Measurements from ENCODE around the gene DMTF1.
"Not testable (repeated sequence)": the region's sequence is repeated elsewhere in the genome, so short reads cannot be mapped to it uniquely, and the experiment has no call there.

DMTF1 gene

DNA sequence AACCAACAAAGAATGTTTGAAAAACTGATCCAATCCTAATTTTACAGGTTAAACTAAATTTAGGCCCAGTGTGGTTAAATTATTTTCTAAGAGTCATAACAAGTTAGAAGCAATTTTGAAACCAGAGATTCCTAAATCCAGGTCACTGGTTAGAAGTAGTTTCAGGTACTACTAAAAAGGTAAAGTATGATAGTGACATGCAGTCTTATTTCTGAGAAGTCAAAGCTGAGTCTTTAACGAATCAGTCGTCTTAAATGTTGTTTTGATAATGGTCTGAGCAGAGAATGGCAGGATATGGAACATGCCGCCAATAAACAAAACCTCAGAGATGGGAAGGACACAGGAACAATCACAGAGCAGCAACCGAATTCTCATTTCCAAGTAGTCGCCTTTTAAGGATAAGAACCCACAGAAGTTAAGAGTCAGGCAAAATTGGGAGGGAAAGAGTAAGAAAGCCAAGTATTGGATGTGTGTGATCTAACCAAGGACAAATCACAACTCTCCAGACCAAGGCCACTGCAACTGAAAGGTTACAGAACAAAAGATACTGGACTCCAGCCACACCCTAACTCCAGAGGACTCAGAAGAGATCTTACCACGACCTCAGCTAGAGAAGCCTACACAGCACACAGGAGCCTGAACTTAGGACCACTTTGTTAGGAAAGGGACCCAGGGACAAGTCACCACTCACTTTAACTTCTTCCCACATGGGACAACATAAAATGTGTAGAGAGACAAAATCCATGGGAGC, 47.6 kb downstream of the DMTF1 start:
- DNase-seq (ENCODE audit: low read depth): no peak

DNA sequence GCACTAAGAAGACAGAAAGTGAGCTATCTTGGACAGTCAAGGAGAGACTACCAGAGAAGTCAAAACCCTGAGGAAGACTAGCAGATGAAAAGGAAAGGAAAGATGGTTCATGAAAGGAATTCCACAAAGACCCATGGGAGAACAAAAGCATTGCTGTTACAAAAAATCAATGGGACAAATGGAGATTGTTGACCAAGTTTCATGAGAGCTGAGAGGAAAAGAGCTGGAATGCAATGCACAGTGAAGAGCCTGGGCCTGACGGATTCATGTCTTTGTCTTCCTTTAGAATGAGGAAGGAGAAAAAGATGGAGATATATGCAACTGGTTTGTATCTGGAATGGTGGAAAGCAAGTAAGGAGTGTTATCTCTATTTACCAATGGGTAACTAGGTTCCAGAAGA, 50.0 kb downstream of the DMTF1 start:
- no peak for DNase-seq (ENCODE audit: low read depth)

DNA sequence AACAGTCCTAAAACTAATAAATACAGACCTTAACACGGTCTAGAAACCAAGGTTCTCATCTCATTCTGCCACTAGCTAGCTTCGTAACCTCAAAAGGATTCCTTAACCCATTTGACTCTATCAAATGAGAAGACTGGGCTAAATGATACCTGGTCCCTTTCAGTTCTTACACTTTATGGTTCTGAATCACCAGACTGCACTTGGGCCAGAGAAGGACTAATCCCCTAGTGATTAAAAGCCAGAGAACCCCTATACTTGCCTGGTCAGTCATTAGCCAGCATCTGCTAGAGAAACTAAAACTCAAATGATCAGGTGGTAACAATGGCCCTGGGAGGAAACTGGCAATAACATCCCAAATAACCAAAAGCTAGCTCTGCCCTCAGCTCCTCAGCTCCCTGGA, 50.5 kb downstream of the DMTF1 start:
- no peak for DNase-seq (ENCODE audit: low read depth)

DNA sequence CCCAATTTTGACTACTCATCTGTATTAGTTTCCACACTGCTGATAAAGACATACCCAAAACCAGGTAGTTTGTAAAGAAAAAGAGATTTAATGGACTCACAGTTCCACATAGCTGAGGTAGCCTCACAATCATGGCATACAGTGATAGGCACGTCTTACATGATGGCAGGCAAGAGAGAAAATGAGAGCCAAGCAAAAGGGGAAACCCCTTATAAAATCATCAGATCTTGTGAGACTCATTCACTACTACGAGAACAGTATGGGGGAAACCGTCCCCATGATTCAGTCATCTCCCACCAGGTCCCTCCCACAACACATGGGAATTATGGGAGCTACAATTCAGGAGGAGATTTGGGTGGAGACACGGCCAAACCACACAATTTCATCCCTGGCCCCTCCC, 51.7 kb downstream of the DMTF1 start:
- DNase-seq (ENCODE audit: low read depth): not testable (repeated sequence)

DNA sequence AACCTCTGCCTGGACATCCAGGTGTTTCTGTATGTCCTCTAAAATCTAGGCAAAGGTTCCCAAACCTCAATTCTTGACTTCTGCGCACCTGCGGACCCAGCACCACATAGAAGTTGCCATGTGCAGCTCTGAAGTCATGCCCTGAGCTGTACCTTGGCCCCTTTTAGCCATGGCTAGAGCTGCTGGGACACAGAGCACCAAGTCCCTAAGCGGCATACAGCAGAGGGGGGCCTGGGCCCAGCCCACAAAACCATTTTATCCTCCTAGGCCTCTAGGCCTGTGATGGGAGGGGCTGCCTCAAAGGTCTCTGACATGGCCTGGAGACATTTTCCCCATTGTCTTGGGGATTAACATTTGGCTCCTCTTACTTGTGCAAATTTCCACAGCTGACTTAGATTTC, 52.7 kb downstream of the DMTF1 start:
- DNase-seq (ENCODE audit: low read depth): no peak

DNA sequence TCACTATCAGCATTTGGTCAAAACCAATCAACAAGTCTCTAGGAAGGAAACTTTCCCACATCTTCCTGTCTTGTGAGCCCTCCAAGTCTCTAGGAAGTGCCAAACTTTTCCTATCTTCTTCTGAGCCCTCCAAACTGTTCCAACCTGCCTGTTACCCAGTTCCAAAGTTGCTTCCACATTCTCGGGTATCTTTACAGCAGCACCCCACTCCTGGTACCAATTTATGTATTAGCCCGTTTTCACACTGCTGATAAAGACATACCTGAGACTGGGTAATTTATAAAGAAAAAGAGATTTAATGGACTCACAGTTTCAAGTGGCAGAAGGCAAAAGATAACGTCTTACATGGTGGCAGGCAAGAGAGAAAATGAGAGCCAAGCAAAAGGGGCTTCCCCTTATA, 53.4 kb downstream of the DMTF1 start:
- DNase-seq (ENCODE audit: low read depth): not testable (repeated sequence)

DNA sequence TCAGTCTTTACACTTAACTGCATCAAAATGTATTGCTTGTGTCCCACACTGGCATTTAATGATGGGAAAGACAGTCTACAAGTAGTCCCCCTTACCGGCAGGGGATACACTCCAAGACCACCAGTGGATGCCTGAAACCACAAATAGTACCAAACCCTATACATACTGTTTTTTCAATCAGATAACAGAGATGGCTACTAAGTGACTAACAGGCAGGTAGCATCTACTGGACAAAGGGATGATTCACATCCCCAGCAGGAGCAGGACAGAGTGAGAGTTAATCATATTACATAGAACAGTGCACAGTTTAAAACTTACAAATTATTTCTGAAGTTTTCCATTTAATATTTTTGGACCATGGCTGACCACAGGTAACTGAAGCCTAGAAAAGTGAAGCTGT, 54.1 kb downstream of the DMTF1 start:
- DNase-seq (ENCODE audit: low read depth): no peak

DNA sequence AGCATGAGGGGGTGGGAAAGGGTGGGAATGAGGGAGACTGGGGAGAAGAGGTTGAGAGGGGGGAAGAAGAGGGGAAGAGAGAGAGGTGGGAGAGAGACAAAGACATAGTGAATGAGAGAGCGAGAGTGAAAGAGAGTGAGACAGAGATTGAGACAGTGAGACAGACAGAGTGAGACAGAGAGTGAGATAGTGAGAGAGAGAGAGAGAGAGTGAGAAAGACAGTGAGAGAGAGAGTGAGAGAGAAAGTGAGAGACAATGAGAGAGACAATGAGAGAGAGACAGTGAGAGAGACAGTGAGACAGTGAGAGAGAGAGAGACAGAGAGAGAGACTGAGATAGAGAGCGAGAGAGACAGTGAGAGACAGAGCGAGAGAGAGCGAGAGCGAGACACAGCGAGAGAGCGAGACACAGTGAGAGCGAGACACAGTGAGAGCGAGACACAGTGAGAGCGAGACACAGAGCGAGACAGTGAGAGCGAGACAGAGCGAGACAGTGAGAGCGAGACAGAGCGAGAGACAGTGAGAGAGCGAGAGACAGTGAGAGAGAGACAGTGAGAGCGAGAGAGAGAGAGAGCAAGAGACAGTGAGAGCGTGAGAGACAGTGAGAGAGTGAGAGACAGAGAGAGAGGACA, 57.2 kb downstream of the DMTF1 start:
- DNase-seq (ENCODE audit: low read depth): no peak

DNA sequence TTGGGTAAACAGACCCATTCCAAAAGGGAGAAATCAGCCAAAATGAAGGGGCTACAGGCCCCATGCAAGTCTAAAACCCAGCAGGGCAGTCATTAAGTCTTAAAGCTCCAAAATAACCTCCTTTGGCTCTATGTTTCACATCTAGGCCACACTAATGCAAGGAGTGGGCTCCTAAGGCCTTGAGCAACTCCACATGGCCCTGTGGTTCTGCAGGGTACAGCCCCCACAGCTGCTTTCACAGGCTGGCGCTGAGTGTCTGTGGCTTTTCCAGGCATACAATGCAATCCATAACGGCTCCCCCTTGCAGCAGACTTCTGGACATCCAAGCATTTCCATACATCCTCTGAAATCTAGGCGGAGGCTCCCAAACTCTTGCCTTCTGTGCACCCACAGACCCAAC, 58.3 kb downstream of the DMTF1 start:
- no peak for DNase-seq (ENCODE audit: low read depth)

DNA sequence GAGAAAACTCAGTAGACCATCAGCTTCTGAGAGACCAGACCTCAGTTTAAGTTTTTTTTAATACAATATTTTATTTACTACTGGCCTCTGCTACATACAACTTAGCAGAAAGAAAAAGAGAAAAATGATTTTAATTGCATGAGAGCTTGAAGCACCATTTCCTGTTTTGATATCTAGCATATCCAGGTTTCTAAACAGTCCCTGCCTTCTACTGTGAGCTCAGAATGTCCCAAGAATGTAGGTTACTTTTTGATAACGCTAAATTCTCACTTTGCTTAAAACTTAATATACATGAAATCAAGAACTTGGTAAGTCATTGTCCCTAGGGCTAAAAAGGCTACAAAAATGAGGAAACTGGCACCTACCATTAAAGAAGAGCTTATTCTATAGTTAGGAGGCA, 60.2 kb downstream of the DMTF1 start:
- no peak for DNase-seq (ENCODE audit: low read depth)

DNA sequence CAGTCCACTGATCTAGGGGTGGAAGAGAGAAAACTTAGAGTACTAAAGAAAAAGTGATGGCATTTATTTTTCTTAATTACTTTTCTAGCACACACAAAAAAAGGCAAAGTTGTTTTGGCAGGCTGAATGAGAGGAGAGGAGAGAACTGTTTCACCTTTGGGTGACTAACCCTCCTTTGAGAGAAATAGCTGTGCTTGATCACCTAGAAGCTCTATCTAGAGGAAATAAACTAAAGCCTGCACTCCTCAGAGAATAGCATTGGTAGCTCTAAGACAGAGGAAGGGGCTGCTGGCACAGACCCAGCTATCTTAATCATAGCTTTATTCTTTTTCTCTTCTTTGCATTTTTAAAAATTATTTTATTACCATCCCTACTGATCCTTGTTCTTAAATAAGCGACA, 61.0 kb downstream of the DMTF1 start:
- DNase-seq (ENCODE audit: low read depth): no peak

DNA sequence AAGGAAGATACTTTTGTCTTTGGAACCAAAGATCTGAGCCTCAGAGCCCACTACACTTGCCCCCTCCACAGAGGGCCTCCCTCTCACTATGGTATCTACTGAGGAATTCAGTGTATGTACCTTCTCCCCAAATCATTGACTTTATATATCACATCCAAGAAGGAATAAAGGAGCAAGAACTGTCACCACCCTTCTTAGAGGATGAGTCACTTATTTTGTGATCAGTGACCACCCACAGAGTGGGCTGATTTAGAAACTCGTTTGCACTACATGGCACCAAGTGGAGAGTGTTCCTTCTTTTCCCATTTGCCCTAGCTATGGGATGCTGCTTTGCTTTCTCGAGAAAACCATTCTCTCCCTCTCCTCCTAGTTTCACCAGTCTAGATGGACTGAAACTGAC, 61.6 kb downstream of the DMTF1 start:
- no peak for DNase-seq (ENCODE audit: low read depth)

DNA sequence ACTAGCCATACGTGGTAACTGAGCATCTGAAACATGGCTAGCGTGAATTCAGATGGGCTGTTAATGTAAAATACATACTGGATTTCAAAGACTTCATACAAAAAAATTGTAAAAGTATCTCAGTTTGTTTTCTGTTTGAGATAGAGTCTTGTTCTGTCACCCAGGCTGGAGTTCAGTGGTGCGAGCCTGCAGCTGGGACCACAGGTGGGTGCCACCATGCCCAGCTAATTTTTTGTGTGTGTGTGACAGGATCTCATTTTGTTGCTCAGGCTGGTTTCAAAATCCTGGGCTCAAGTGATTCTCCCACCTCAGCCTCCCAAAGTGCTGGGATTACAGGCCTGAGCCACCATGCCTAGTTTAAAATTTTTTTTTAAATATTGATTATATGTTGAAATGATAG, 62.8 kb downstream of the DMTF1 start:
- no peak for DNase-seq (ENCODE audit: low read depth)

DNA sequence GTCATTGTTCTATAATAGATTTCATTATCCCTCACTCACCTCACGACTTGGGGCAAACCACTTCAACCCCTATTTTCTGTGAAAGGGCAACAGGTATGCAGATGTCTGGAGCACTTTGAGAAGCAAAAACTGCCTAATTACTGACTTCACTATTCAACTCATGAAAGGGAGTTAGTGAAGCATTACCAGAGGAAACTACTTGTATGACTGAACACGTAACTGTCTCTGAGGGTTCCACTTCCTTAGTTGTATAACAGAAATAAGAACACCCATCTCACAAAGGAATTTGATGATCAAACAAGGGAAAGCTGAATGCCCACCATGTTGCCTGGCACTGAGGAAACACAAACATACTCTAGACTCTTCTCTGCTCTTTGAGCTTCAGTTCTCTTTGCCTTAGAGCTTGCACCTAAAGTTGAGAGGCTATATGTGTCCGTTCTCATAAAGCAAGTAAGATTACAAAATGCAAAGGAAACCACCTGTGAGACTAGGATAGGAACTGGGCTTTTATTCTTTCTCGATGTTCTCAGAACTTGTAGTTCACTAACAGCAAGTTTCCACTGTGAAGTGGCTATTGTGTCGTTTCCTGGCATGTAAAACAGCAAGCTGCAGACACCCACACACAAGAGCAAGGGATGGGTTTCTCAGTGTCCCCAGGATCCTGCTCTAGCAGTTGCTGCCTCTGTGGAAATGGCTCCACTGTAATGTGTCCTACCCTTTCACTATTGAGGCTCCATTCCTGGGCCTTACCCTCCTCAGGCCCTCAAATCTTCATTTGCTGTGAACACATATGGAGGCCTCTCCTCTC, 64.7 kb downstream of the DMTF1 start:
- DNase-seq (ENCODE audit: low read depth): no peak

DNA sequence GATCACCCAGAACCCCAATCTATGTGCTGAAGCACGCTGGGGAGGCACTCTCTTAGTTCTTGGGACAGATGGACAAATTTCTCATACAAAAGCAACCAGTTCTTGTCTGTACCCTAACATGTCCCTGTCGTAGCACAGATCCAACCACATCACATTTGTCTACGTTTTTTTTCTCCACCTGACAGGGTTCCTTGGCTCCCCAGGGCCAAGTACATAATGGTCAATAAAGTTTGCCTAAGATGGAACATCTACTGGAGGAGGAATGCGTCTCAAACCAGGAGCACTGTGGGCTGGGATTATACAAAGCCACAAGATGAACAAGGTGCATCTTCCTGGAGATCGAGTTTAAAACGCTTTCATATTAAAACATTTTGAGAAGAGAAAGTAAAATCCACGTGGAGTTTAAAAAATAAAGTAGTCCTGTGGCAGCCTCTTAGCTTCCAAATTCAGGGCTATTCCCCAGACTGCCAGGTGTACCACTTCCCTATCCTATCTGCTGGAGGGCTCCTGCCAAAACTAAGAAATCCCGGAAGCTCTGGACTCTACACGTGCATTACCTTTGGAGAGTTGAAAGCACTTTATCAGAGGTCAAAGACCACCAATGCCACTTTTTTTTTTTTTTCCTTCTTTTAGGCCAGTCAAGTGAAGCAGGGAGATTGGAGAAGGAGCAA, 65.9 kb downstream of the DMTF1 start:
- DNase-seq (ENCODE audit: low read depth): no peak

DNA sequence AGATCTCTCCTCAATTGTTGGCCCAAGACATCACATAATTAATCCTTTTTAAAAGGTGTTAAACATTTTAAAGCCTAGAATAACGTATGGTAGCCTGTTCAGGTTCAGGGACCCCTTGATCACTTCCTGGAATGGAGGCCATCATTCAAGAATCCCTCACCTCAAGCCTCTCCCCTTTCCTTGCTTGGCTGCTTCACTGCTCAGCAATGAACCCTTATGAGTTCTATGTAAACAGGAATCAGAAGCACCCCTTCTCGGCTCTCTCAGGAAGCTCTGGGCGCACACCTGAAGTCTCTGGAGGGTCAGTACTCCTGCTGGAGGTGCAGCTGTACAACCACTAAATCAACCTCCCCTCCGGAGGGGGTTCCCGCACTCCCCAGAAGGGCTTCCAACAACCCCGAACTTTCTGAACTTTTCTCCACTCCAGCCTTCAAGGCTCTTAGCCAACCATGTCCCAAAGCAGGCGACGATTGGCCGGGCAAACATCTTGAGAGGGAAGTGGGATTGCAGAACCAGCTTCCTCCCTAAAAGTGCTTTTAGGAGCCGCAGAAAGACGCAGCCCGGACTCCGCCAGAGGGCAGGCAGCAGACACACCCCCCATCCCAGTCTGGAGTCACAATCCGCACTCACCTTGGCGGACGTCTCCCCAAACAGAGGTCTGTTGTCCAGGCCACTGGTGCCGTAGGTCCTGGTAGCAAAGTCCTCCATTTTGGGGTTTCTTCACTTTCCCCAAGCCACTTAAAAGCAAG, 66.7 kb downstream of the DMTF1 start:
- DNase-seq (ENCODE audit: low read depth): no peak

DNA sequence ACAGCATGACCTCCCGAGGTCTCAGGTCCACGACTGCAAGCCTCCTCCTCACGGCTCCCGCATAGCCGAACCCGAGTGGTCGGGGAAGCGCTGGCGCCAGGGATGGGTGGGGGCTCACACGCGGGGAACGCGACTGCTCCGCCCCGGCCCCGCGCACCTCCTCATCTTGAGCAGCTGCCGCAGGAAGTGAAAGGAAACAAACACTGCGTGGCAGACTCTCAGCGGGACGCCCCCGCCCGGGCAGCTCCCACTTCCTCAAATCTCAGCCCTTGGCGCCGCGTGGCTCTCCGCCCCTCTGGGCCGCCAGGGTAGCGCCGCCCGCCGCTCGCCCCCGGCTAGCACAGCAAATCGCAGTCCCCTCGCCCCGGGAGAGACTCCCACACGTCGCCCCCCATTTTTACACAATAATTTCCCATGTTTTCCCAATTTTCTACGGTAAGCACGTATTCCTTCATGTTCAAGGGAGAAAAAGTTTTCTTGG, 67.3 kb downstream of the DMTF1 start, which contains the start of gene TMEM243:
Gene TMEM243, minus strand, starts transcription at position 188 of the 481 bp plus-strand sequence. CDS start 229 bp downstream, outside the sequence.
- DNase-seq (ENCODE audit: low read depth): no peak

DNA sequence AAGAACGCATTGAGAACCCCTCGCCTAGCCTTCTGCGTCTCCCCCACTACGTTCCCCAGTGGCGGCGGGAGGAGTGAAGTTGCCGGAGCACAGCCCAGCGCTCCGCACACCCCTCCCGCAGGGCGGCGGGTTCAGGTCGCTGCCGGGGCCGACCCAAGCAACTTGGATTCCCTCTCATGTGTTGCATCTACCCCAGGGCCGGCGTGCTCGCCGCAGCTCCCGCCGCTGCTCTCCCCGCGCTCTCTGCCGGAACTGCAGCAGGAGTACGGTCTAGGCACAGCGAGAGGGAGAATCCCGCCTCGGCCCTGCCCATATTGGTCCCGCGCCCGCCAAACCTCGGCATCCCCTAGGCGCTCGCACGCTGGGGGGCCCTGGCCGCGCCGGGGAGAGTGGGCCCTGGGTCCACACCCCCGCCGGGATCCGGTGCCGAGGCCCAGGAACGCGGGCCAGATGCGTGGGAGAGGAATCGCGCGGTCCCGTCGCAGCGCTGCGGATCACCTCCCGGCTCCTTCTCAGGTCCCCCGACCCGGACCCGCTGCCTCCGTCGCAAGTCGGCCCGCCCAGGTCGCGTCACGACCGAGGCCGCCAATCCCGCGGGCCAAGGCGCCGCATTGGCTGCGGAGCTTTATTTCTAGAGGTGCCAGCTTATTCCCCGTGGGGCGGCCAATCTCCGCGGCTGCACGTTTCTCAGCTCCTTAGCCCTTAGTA, 67.9 kb downstream of the DMTF1 start:
- DNase-seq (ENCODE audit: low read depth): no peak

DNA sequence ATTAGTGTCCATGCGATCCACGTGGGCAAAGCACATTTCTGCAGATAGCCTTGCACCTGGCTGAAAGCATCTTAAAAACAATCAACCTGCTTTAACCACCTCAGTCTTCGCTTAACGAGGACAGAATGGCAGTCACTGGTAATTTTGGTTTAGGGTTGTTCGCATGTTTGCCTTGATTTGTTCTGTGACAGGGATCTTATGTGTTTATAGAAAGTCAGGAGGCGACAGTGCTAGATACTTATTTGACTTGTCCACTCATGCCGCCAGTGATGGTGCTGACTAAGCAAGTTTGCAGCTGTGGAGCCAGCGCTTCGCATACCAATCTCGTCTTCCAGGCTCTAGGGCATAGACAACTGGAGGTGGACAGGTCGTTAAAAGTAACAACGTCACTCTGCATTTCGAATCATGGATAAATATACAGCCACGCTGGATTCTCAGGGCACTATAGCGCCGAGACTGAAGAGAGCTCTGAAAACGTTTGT, 68.5 kb downstream of the DMTF1 start:
- DNase-seq (ENCODE audit: low read depth): no peak

DNA sequence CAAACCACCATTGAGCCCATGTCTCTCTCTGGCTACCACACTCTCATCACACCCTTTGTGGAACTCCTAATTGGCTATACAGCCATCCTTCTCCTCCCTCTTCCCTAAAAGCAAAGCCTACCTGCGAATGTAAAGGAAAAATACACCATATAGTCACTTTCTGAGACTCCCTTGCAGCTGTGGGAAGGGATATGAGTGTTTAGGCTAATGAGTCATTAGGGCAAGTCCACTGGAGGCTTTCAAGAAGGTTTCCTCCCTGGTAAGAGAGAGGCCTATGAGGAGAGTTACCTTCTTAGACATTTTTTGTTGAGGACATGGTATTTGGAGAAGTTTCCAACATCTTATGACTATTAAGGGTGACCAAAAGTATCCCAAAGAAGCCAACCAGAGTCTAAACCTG, 71.4 kb downstream of the DMTF1 start:
- DNase-seq (ENCODE audit: low read depth): no peak

DNA sequence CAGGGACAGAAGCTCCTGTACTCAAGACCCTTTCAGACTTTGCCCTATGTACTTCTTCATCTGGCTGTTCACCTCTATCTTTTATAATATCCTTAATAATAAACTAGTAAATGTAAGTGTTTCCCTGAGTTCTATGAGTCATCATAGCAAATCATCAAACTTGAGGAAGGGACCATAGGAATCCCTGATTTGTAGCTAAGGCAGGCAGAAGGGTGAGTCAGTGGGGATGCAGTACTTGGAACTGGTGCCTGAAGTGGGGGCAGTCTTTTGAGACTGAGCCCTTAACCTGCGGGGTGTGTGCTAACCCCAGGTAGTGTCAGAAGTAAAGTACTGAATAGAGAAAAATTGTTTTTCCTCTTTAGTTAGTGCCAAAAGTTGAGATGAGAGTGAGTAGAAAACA, 73.4 kb downstream of the DMTF1 start:
- no peak for DNase-seq (ENCODE audit: low read depth)
